ENCODE data around the gene OSBP2. TPM values are rescaled to one million over a fixed set of nuclear protein-coding genes. Genes with fewer than 3 reads are reported as not detected.

OSBP2 gene
- total and polyA plus RNA-seq, 4 donors = 1.1 to 12.3 (median 2.6) TPM

- no peak overlapping the region for H3K27ac ChIP-seq (ENCODE audit: low read depth in 1 of 2, low read length in 1 of 2)
- H3K36me3 ChIP-seq (ENCODE audit: control insufficient read depth in 4 of 4, insufficient read depth in 4 of 4, low read length in 4 of 4) = peaks cover 0 to 31% (median 5%) of the 10 kb centered on the region in 4 donors
- no peak overlapping the region for H3K4me3 ChIP-seq
- H3K4me1 ChIP-seq (ENCODE audit: control insufficient read depth in 5 of 5, insufficient read depth in 5 of 5, low read length in 5 of 5) = no peaks in the 10 kb centered on the region
- WGBS, 2 donors = 89 to 94% methylated on average over 8 of the region's 8 CpGs
- no peak overlapping the region for H3K9ac ChIP-seq (ENCODE audit: insufficient read depth in 1 of 2, low read length in 2 of 2)
- H3K27me3 ChIP-seq (ENCODE audit: control insufficient read depth in 3 of 3, insufficient read depth in 3 of 3, low read length in 2 of 3) = no peaks in the 10 kb centered on the region
- ATAC-seq (ENCODE audit: insufficient read depth, low FRiP score) (no peak), DNase-seq (no peak)
- no peak for TF ChIP-seq CTCF (IDR thresholded peaks at IDR 0.05; ENCODE audit: control extremely low read depth, extremely low read depth)
- H3K9me3 ChIP-seq (ENCODE audit: control insufficient read depth in 4 of 4, insufficient read depth in 3 of 4, low read length in 3 of 4) = no peaks in the 10 kb centered on the region
Observed at GRCh38 chr22:30891443-30891755, 196.7 kb downstream of the OSBP2 start.

- H3K36me3 ChIP-seq (ENCODE audit: control insufficient read depth in 4 of 4, insufficient read depth in 4 of 4, low read length in 4 of 4) = peaks cover 0 to 31% (median 5%) of the 10 kb centered on the region in 4 donors
- H3K27me3 ChIP-seq (ENCODE audit: control insufficient read depth in 3 of 3, insufficient read depth in 3 of 3, low read length in 2 of 3) = no peaks in the 10 kb centered on the region
- H3K27ac ChIP-seq (ENCODE audit: low read depth in 1 of 2, low read length in 1 of 2) = no peak overlapping the region
- TF ChIP-seq CTCF (IDR thresholded peaks at IDR 0.05; ENCODE audit: control extremely low read depth, extremely low read depth) = no peak
- no peaks in the 10 kb centered on the region for H3K4me1 ChIP-seq (ENCODE audit: control insufficient read depth in 5 of 5, insufficient read depth in 5 of 5, low read length in 5 of 5)
- ATAC-seq (ENCODE audit: insufficient read depth, low FRiP score) = no peak
- no peak overlapping the region for H3K9ac ChIP-seq (ENCODE audit: insufficient read depth in 1 of 2, low read length in 2 of 2)
- H3K9me3 ChIP-seq (ENCODE audit: control insufficient read depth in 4 of 4, insufficient read depth in 3 of 4, low read length in 3 of 4) = no peaks in the 10 kb centered on the region
- no peak overlapping the region for H3K4me3 ChIP-seq
- DNase-seq = no peak
- WGBS, 2 donors = 92 to 95% methylated on average over 6 of the region's 6 CpGs
Observed at GRCh38 chr22:30891781-30892180, 197.1 kb downstream of the OSBP2 start.

GRCh38 chr22:30892286-30892685, 197.6 kb downstream of the OSBP2 start:
- Histone ChIP-seq H3K36me3 (ENCODE audit: control insufficient read depth in 4 of 4, insufficient read depth in 4 of 4, low read length in 4 of 4) (peaks cover 0 to 34% (median 5%) of the 10 kb centered on the region in 4 donors), H3K27me3 (ENCODE audit: control insufficient read depth in 3 of 3, insufficient read depth in 3 of 3, low read length in 2 of 3) (no peaks in the 10 kb centered on the region), H3K4me1 (ENCODE audit: control insufficient read depth in 5 of 5, insufficient read depth in 5 of 5, low read length in 5 of 5) (no peaks in the 10 kb centered on the region), H3K9ac (ENCODE audit: insufficient read depth in 1 of 2, low read length in 2 of 2) (no peak overlapping the region), H3K27ac (ENCODE audit: low read depth in 1 of 2, low read length in 1 of 2) (no peak overlapping the region), H3K9me3 (ENCODE audit: control insufficient read depth in 4 of 4, insufficient read depth in 3 of 4, low read length in 3 of 4) (no peaks in the 10 kb centered on the region), H3K4me3 (no peak overlapping the region)
- 88 to 92% methylated on average over 8 of the region's 8 CpGs for WGBS, 2 donors
- DNase-seq (no peak), ATAC-seq (ENCODE audit: insufficient read depth, low FRiP score) (no peak)
- no peak for TF ChIP-seq CTCF (IDR thresholded peaks at IDR 0.05; ENCODE audit: control extremely low read depth, extremely low read depth)

GRCh38 chr22:30892731-30893221, 198.1 kb downstream of the OSBP2 start:
- WGBS, 2 donors = 96 to 97% methylated on average over 5 of the region's 5 CpGs
- Histone ChIP-seq H3K4me1 (ENCODE audit: control insufficient read depth in 5 of 5, insufficient read depth in 5 of 5, low read length in 5 of 5) (no peaks in the 10 kb centered on the region), H3K4me3 (no peak overlapping the region), H3K36me3 (ENCODE audit: control insufficient read depth in 4 of 4, insufficient read depth in 4 of 4, low read length in 4 of 4) (peaks cover 0 to 35% (median 5%) of the 10 kb centered on the region in 4 donors), H3K9ac (ENCODE audit: insufficient read depth in 1 of 2, low read length in 2 of 2) (no peak overlapping the region), H3K27me3 (ENCODE audit: control insufficient read depth in 3 of 3, insufficient read depth in 3 of 3, low read length in 2 of 3) (no peaks in the 10 kb centered on the region), H3K9me3 (ENCODE audit: control insufficient read depth in 4 of 4, insufficient read depth in 3 of 4, low read length in 3 of 4) (no peaks in the 10 kb centered on the region), H3K27ac (ENCODE audit: low read depth in 1 of 2, low read length in 1 of 2) (no peak overlapping the region)
- DNase-seq (no peak), ATAC-seq (ENCODE audit: insufficient read depth, low FRiP score) (no peak)
- no peak for TF ChIP-seq CTCF (IDR thresholded peaks at IDR 0.05; ENCODE audit: control extremely low read depth, extremely low read depth)

All from lung (tissue), 12 donors.